MM.1S (cell line): ENCODE results near the gene MXI1.

Source experiments
- DNase-seq: peaks from one replicate; pipeline ENCODE4 v3.0.0-alpha.2; 2015
- H2AFZ ChIP-seq: fragments of 300-600 bp; sonication (generic); 2 replicates; pipeline ENCODE4 v1.6.0; 2016; ENCODE audit warnings: antibody characterized with exemption, low read length
- H3F3A ChIP-seq: fragments of 300-600 bp; sonication (generic); 2 replicates; pipeline ENCODE4 v1.6.1; 2016; ENCODE audit warnings: mild to moderate bottlenecking, antibody characterized with exemption, low read length, moderate library complexity, mixed read lengths; ENCODE audit not compliant: insufficient read depth
- H3K27ac ChIP-seq: fragments of 300-600 bp; sonication (generic); 2 replicates; pipeline ENCODE4 v1.5.1; 2016; ENCODE audit warnings: mild to moderate bottlenecking, low read length
- H3K27me3 ChIP-seq: fragments of 300-600 bp; sonication (generic); replicated peaks from 2 replicates; pipeline ENCODE4 v1.6.0; 2016; ENCODE audit warnings: low read length; ENCODE audit not compliant: insufficient read depth
- H3K36me3 ChIP-seq: fragments of 300-600 bp; sonication (generic); replicated peaks from 2 replicates; pipeline ENCODE4 v1.6.1; 2016; ENCODE audit warnings: mild to moderate bottlenecking, low read length, mixed read lengths; ENCODE audit not compliant: insufficient read depth
- H3K4me1 ChIP-seq: fragments of 300-600 bp; sonication (generic); 2 replicates; pipeline ENCODE4 v1.6.1; 2016; ENCODE audit warnings: low read length, mixed read lengths
- H3K4me2 ChIP-seq: fragments of 300-600 bp; sonication (generic); 2 replicates; pipeline ENCODE4 v1.6.0; 2016; ENCODE audit warnings: low read depth, low read length
- H3K4me3 ChIP-seq: fragments of 300-600 bp; sonication (generic); 2 replicates; pipeline ENCODE4 v1.5.1; 2016; ENCODE audit warnings: low read length, mixed read lengths
- H3K79me2 ChIP-seq: fragments of 300-600 bp; sonication (generic); 2 replicates; pipeline ENCODE4 v1.6.1; 2016; ENCODE audit warnings: mixed run types, low read length, mixed read lengths
- H3K9ac ChIP-seq: fragments of 300-600 bp; sonication (generic); 2 replicates; pipeline ENCODE4 v1.6.1; 2016; ENCODE audit warnings: low read length, mixed read lengths
- H3K9me2 ChIP-seq: fragments of 300-600 bp; sonication (generic); replicated peaks from 2 replicates; pipeline ENCODE4 v1.6.1; 2016; ENCODE audit warnings: mild to moderate bottlenecking, low read length, mixed read lengths; ENCODE audit not compliant: insufficient read depth
- H3K9me3 ChIP-seq: fragments of 300-600 bp; sonication (generic); replicated peaks from 2 replicates; pipeline ENCODE4 v1.6.1; 2016; ENCODE audit warnings: mild to moderate bottlenecking, low read length, mixed read lengths; ENCODE audit not compliant: insufficient read depth
- H4K20me1 ChIP-seq: fragments of 300-600 bp; sonication (generic); 2 replicates; pipeline ENCODE4 v1.6.1; 2016; ENCODE audit warnings: mild to moderate bottlenecking, low read length, moderate library complexity, mixed read lengths; ENCODE audit not compliant: insufficient read depth
- CTCF ChIP-seq: fragments of 300-600 bp; sonication (generic); IDR thresholded peaks from 2 replicates; pipeline ENCODE4 v1.5.1; 2016; ENCODE audit warnings: antibody characterized with exemption, low read length, mixed read lengths
- EZH2 ChIP-seq: fragments of 300-600 bp; sonication (generic); optimal IDR thresholded peaks from 2 replicates; pipeline ENCODE3; 2017; ENCODE audit warnings: low read depth, mild to moderate bottlenecking, antibody characterized with exemption, low read length, mixed read lengths
- EZH2phosphoT487 ChIP-seq: fragments of 300-600 bp; sonication (generic); IDR thresholded peaks from 2 replicates; pipeline ENCODE4 v1.6.1; 2018; ENCODE audit warnings: antibody characterized with exemption, low read length

Gene MXI1

GRCh38 chr10:110175406-110175805, 32.0 kb upstream of the MXI1 start:
- Histone ChIP-seq H4K20me1 (no peaks in the 10 kb centered on the region), H3F3A (no peaks in the 10 kb centered on the region), H3K9me3 (no peaks in the 10 kb centered on the region), H3K4me2 (no peak overlapping the region), H2AFZ (no peak overlapping the region), H3K27me3 (no peaks in the 10 kb centered on the region), H3K79me2 (no peaks in the 10 kb centered on the region), H3K4me1 (no peaks in the 10 kb centered on the region), H3K27ac (no peak overlapping the region), H3K4me3 (no peak overlapping the region), H3K9ac (no peak overlapping the region), H3K9me2 (no peaks in the 10 kb centered on the region), H3K36me3 (no peaks in the 10 kb centered on the region)
- no peak for TF ChIP-seq EZH2
- no peak for TF ChIP-seq EZH2phosphoT487
- TF ChIP-seq CTCF: no peak
- no peak for DNase-seq

GRCh38 chr10:110176141-110177030, 31.0 kb upstream of the MXI1 start:
- Histone ChIP-seq H4K20me1 (no peaks in the 10 kb centered on the region), H3K27me3 (no peaks in the 10 kb centered on the region), H3K9ac (no peak overlapping the region), H3K4me2 (no peak overlapping the region), H3K27ac (no peak overlapping the region), H3K9me3 (no peaks in the 10 kb centered on the region), H3F3A (no peaks in the 10 kb centered on the region), H3K36me3 (no peaks in the 10 kb centered on the region), H3K4me3 (no peak overlapping the region), H2AFZ (no peak overlapping the region), H3K9me2 (no peaks in the 10 kb centered on the region), H3K4me1 (no peaks in the 10 kb centered on the region), H3K79me2 (no peaks in the 10 kb centered on the region)
- no peak for DNase-seq
- no peak for TF ChIP-seq EZH2
- no peak for TF ChIP-seq EZH2phosphoT487
- TF ChIP-seq CTCF: no peak

GRCh38 chr10:110179220-110179619, 28.2 kb upstream of the MXI1 start:
- Histone ChIP-seq H3K4me3 (no peak overlapping the region), H3K36me3 (no peaks in the 10 kb centered on the region), H3K4me2 (no peak overlapping the region), H3K79me2 (no peaks in the 10 kb centered on the region), H3F3A (no peaks in the 10 kb centered on the region), H3K9me3 (no peaks in the 10 kb centered on the region), H4K20me1 (no peaks in the 10 kb centered on the region), H3K27me3 (no peaks in the 10 kb centered on the region), H3K4me1 (no peaks in the 10 kb centered on the region), H3K27ac (no peak overlapping the region), H3K9ac (no peak overlapping the region), H2AFZ (no peak overlapping the region), H3K9me2 (no peaks in the 10 kb centered on the region)
- no peak for DNase-seq
- no peak for TF ChIP-seq CTCF
- TF ChIP-seq EZH2phosphoT487: no peak
- TF ChIP-seq EZH2: no peak
